IPS-18c (cell line): ENCODE data around the gene C19orf73.
"Not testable (repeated sequence)": the region's sequence is repeated elsewhere in the genome, so short reads cannot be mapped to it uniquely, and the experiment has no call there.

ENCODE experiments used
- H3K4me3 ChIP-seq: 2 replicates; pipeline ENCODE4 v1.7.0; 2013; ENCODE audit warnings: low read depth, mild to moderate bottlenecking, low read length, moderate library complexity; ENCODE audit not compliant: insufficient read depth
- H3K9me3 ChIP-seq: one replicate; pipeline ENCODE4 v1.6.1; 2013; ENCODE audit warnings: mild to moderate bottlenecking, low read length, moderate library complexity; ENCODE audit not compliant: control insufficient read depth, insufficient read depth

Gene C19orf73

GRCh38 chr19:49150944-49151243 lies 32.0 kb upstream of the C19orf73 start:
- H3K4me3 ChIP-seq = peak overlapping the region; percentile 78
- H3K9me3 ChIP-seq = no peaks in the 10 kb centered on the region

- Histone ChIP-seq H3K4me3 (peak overlapping the region; percentile 78), H3K9me3 (no peaks in the 10 kb centered on the region)
Measured at GRCh38 chr19:49150106-49150943, 31.4 kb upstream of the C19orf73 start.

- Histone ChIP-seq H3K4me3 (peak overlapping the region; percentile 78), H3K9me3 (no peaks in the 10 kb centered on the region)
Measured at GRCh38 chr19:49149652-49150105, 30.7 kb upstream of the C19orf73 start.

- Histone ChIP-seq H3K4me3 (peak overlapping the region; percentile 78), H3K9me3 (no peaks in the 10 kb centered on the region)
Measured at GRCh38 chr19:49148784-49149651, 30.1 kb upstream of the C19orf73 start.

- Histone ChIP-seq H3K9me3 (no peaks in the 10 kb centered on the region), H3K4me3 (peak overlapping the region; percentile 78; the same call in 1 of the 2 replicates)
Measured at GRCh38 chr19:49148044-49148682, 29.2 kb upstream of the C19orf73 start.

DNA sequence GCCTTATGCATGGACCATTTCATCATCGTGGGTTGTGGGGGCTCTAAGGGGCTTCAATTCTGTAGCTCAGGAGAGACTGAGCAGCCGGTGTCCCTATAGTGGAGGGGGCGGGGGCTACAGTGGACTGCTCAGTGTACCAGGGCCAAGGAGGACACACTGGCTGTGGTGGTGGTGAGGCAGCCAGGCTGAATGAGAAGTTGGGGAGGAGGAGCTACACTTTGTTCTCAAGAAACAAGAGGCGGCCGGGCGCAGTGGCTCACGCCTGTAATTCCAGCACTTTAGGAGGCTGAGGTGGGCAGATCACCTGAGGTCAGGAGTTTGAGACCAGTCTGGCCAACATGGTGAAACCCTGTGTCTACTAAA lies 27.4 kb upstream of the C19orf73 start:
- H3K9me3 ChIP-seq = not testable (repeated sequence)
- peak overlapping the region; percentile 42; the same call in 1 of the 2 replicates for H3K4me3 ChIP-seq

DNA sequence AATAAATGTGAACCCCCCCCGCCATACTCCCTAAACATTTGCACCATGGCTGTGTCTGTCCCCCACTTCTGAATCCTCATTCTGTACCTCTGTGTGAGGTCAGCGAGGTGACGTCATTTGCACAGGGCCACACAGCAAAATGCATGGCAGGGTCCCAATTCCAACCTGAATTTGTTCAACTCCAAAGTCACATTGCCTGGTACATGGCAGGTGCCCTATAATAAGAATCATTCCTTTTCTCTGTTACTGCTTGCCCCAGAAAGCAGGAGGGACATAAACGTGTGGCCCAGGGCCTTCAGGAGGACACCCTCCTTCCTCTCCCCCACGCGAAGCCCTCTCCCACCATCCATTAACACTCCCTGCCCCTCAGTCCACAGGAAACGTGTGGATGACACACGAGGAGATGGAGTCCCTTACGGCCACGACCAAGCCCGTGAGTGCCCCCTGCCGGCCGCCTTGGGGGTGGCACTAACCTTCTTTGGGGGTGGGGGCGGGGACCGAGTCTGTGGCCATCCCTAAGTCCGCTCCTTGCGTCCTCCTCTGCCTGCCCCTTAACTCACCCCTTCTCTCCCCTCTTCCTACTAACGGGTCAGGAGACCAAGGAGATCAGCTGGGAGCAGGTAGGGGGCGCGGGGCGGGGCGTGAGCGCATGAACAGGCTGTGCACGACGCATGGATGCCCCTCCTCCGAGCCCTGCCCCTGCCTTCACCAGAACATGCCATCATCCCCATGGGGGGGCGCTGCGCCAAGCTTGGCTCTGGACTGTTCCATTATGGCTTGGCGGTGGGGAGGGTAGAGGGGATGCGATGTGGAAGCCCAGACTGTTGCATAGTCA lies 26.8 kb upstream of the C19orf73 start:
- peak overlapping the region; percentile 42; the same call in 1 of the 2 replicates for H3K4me3 ChIP-seq
- H3K9me3 ChIP-seq = no peaks in the 10 kb centered on the region

GRCh38 chr19:49142866-49143335 lies 24.0 kb upstream of the C19orf73 start:
- H3K4me3 ChIP-seq = peak overlapping the region; percentile 63

DNA sequence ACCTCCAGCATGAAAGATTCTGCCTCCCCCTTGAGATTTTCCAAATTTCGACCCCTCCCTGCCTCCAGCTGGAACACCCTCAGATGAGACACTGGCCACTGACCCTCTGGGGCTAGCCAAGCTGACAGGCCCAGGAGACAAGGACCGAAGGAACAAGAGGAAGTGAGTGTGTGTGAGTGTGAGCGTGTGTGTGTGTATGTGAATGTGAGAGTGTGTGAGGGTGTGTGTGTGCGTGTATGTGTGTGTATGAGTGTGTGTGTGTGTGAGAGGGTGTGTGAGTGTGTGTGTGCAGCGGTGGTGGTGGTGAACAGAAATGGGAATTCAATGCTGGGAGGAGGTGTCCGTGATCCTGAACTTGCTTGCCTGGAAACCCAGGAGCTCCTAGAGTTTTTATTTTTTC lies 22.4 kb upstream of the C19orf73 start:
- H3K4me3 ChIP-seq = no peak overlapping the region
- H3K9me3 ChIP-seq = no peaks in the 10 kb centered on the region

More at GRCh38 chr19:49142866-49143335, 24.0 kb upstream of the C19orf73 start:
- no peaks in the 10 kb centered on the region for H3K9me3 ChIP-seq

DNA sequence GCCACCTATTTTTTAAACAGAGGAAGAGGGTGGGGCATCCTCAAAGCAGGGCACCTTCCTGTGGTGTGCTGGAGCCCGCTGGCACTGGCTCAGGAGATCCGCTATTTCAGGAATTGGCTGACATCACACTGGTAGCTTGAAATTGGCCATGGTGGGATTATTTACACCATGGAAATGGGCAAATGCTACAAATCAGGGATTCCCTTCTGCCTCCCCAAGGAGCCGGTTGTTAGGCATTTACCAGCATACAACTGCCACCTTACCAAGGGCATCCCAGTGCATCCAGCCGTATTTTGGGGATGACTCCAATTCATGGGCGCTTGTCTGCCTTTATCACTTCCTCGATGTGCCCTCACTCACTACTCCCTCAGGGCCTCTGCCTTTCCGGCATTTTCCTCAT lies 22.0 kb upstream of the C19orf73 start:
- Histone ChIP-seq H3K9me3 (no peaks in the 10 kb centered on the region), H3K4me3 (no peak overlapping the region)

DNA sequence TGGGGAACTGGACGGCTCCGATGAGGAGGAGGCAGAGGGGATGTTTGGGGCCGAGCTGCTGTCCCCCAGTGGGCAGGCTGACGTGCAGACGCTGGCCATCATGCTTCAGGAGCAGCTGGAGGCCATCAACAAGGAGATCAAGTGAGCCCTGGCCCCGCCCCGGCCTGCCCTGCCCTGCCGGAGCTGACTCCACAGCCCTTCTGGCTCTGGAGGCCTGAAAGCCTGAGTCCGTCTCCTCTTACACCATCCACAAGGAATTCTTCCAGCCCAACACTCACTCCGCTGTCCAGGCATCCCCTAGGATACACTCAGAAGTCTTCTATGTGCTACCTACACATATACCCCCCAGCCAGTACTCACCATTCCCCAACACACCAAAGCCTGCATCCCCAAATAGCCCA lies 17.8 kb upstream of the C19orf73 start:
- no peak overlapping the region for H3K4me3 ChIP-seq
- H3K9me3 ChIP-seq = no peaks in the 10 kb centered on the region

DNA sequence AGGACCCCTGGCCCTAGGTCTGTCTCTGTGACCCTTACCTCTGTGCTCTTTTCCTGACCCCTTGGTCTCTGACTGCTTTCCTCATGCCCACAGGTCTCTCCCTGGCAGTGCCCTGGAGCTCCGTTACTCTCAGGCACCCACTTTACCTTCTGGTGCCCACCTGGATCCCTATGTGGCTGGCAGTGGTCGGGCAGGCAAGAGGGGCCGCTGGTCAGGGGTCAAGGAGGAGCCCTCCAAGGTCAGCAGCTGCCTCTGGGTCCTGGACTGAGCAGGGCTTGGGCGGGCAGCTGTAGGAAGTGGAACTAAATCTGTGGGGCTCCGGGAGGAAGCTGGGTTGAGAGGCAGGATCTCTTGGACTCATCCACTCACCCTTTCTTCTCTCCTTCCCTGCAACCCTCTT lies 16.7 kb upstream of the C19orf73 start:
- no peak overlapping the region for H3K4me3 ChIP-seq
- no peaks in the 10 kb centered on the region for H3K9me3 ChIP-seq

DNA sequence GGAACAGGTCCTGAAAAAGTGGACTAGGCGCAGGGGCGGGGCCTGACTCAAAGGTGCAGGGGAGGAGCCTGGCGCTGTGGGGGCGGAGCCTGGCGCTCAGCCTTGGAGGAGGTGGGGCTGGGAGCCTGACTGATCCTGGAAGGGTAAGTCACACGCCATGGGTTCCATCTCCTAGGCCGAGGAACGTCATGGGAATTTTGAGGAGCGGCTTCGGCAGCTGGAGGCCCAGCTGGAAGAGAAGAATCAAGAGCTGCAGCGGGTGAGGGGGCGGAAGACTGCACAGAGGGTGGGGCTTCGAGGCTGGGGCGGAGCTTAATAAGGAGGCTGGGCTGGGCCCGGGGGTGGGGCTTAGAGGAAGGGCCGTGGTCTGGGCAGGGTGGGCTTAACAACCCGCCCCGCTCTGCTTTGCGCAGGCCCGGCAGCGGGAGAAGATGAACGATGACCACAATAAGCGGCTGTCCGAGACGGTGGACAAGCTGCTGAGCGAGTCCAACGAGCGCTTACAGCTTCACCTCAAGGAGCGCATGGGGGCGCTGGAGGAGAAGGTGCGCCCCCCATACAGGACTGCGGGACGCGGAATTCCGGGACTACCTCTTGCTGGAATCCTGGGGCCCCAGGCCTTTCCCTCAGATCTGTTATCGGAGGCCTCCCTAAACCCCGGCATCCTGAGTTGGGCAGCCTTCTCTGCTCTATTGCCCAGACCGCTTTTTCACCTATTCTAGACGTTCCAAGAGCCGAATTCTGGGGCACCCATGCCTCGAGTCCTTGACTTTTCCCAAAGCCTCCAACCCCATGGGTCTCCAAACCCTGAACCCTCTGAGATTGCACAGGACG lies 14.9 kb upstream of the C19orf73 start:
- Histone ChIP-seq H3K4me3 (peak overlapping the region; percentile 41; the same call in 1 of the 2 replicates), H3K9me3 (no peaks in the 10 kb centered on the region)

GRCh38 chr19:49132974-49133609 lies 14.1 kb upstream of the C19orf73 start:
- no peaks in the 10 kb centered on the region for H3K9me3 ChIP-seq
- H3K4me3 ChIP-seq = peak overlapping the region; percentile 41; the same call in 1 of the 2 replicates

DNA sequence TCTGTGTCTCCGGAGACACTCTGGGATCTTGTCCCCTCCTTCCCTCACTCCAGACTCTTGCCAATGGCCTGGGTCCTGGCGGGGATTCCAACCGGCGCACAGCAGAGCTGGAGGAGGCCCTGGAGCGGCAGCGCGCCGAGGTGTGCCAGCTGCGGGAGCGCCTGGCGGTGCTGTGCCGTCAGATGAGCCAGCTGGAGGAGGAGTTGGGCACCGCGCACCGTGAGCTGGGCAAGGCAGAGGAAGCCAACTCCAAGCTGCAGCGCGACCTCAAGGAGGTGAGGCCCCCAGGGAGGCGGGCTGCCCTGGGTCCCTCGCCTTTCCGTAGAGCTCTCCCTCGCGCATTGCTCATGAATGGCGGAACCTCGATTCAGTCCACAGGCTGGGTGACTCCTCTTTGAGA lies 11.4 kb upstream of the C19orf73 start:
- Histone ChIP-seq H3K4me3 (no peak overlapping the region), H3K9me3 (no peaks in the 10 kb centered on the region)

DNA sequence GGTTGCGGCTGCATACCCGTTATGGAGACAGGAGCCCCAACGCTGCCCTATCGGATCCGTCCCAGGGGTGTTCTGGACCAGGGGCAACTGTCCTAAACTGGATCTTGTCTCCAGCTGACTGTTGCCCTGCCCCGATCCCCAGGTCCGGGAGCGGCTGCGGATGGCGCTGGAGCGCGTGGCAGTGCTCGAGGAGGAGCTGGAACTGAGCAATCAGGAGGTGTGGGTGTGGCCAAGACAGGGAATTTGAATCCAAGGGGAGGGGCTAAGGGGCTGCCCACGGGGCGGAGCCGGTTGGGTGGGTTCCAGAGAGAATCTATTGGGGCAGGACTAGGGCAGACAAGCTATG lies 10.3 kb upstream of the C19orf73 start:
- H3K4me3 ChIP-seq = peak overlapping the region; percentile 51

More for the DNA sequence above, 10.3 kb upstream of the C19orf73 start:
- H3K9me3 ChIP-seq = no peaks in the 10 kb centered on the region
